IPS DF 19.7 (cell line): ENCODE measurements around the gene EFHD2.
"Not testable (repeated sequence)": the region's sequence is repeated elsewhere in the genome, so short reads cannot be mapped to it uniquely, and the experiment has no call there.

Experiments
- DNase-seq: peaks from one replicate; pipeline ENCODE4 v3.0.0-alpha.2; 2013; ENCODE audit warnings: low read depth, low spot score

EFHD2 gene

GRCh38 chr1:15430787-15431570, 21.3 kb downstream of the EFHD2 start:
- DNase-seq, result no peak

GRCh38 chr1:15431571-15431948, 21.9 kb downstream of the EFHD2 start:
- DNase-seq, result no peak

- no peak for DNase-seq
Observed at GRCh38 chr1:15432324-15432723, 22.6 kb downstream of the EFHD2 start.

- no peak for DNase-seq
Observed at GRCh38 chr1:15433471-15433870, 23.8 kb downstream of the EFHD2 start.

- DNase-seq, result not testable (repeated sequence)
Observed at GRCh38 chr1:15434739-15435138, 25.1 kb downstream of the EFHD2 start.

- DNase-seq, result no peak
Observed at GRCh38 chr1:15435239-15436077, 25.8 kb downstream of the EFHD2 start.

GRCh38 chr1:15436881-15437442, 27.3 kb downstream of the EFHD2 start:
- no peak for DNase-seq

- no peak for DNase-seq
Observed at GRCh38 chr1:15439325-15439724, 29.6 kb downstream of the EFHD2 start.

- DNase-seq, result no peak
Observed at GRCh38 chr1:15440357-15440756, 30.7 kb downstream of the EFHD2 start.

- DNase-seq, result no peak
Observed at GRCh38 chr1:15441247-15441646, 31.6 kb downstream of the EFHD2 start.

- no peak for DNase-seq
Observed at GRCh38 chr1:15442119-15442518, 32.4 kb downstream of the EFHD2 start.

- DNase-seq, result no peak
Observed at GRCh38 chr1:15442759-15443158, 33.1 kb downstream of the EFHD2 start.

- DNase-seq, result no peak
Observed at GRCh38 chr1:15443281-15443680, 33.6 kb downstream of the EFHD2 start.

- DNase-seq, result no peak
Observed at GRCh38 chr1:15444468-15445389, 35.0 kb downstream of the EFHD2 start.

- no peak for DNase-seq
Observed at GRCh38 chr1:15445390-15446122, 35.9 kb downstream of the EFHD2 start.

- no peak for DNase-seq
Observed at GRCh38 chr1:15446212-15446611, 36.5 kb downstream of the EFHD2 start.

- no peak for DNase-seq
Observed at GRCh38 chr1:15448877-15449462, 39.3 kb downstream of the EFHD2 start.

- no peak for DNase-seq
Observed at GRCh38 chr1:15449567-15449966, 39.9 kb downstream of the EFHD2 start.

- DNase-seq, result no peak
Observed at GRCh38 chr1:15451014-15451722, 41.5 kb downstream of the EFHD2 start.

- no peak for DNase-seq
Observed at GRCh38 chr1:15452216-15452615, 42.5 kb downstream of the EFHD2 start.
